Measurements from ENCODE around the gene TTF2. TPM values are rescaled to one million over a fixed set of nuclear protein-coding genes. Genes with fewer than 3 reads are reported as not detected.

The TTF2 gene
- total and polyA plus RNA-seq, 2 experiments from 2014 or later, result 6.5 to 9.8 TPM

GRCh38 chr1:117094841-117095604 lies 34.9 kb downstream of the TTF2 start:
- DNase-seq, result peak; percentile 68
- Histone ChIP-seq H3K9me2 (ENCODE audit: insufficient read depth) (no peaks in the 10 kb centered on the region), H3F3A (ENCODE audit: insufficient read depth) (peaks cover 33% of the 10 kb centered on the region), H3K79me2 (ENCODE audit: insufficient read depth) (no peaks in the 10 kb centered on the region), H3K36me3 (ENCODE audit: low read depth) (no peaks in the 10 kb centered on the region), H4K20me1 (ENCODE audit: insufficient read depth) (no peaks in the 10 kb centered on the region), H3K4me1 (ENCODE audit: insufficient read depth) (peaks cover 41% of the 10 kb centered on the region), H3K4me2 (ENCODE audit: unreplicated experiment) (no peak overlapping the region), H3K27ac (no peak overlapping the region), H2AFZ (no peak overlapping the region), H3K9ac (no peak overlapping the region), H3K9me3 (ENCODE audit: low read depth) (no peaks in the 10 kb centered on the region), H3K4me3 (no peak overlapping the region), H3K27me3 (replicated peaks; ENCODE audit: insufficient read depth) (no peaks in the 10 kb centered on the region)
- 68 to 70% methylated on average over 7 of the region's 7 CpGs for WGBS, 2 experiments (ENCODE audit: low coverage in 1 of 2, low lambda C conversion rate in 2 of 2, missing lambda C conversion rate in 2 of 2)
- TF ChIP-seq EZH2phosphoT487 (IDR thresholded peaks at IDR 0.05; ENCODE audit: insufficient read depth, low read depth) (peak; percentile 69; the same call in 1 of the 2 replicates), EZH2 (IDR thresholded peaks at IDR 0.05; ENCODE audit: insufficient read depth, poor library complexity, severe bottlenecking) (no peak)
- in situ Hi-C loops (cut with MboI), result loop anchor here (25.0 kb wide), 1 partner anchor 817 kb away; no protein-coding TSS in a partner anchor

GRCh38 chr1:117096951-117097408 lies 36.9 kb downstream of the TTF2 start:
- H4K20me1 ChIP-seq (ENCODE audit: insufficient read depth), result no peaks in the 10 kb centered on the region
- WGBS, 2 experiments (ENCODE audit: low coverage in 1 of 2, low lambda C conversion rate in 2 of 2, missing lambda C conversion rate in 2 of 2), result 98 to 100% methylated on average over 3 of the region's 3 CpGs
- DNase-seq, result peak; percentile 36
- H3K4me2 ChIP-seq (ENCODE audit: unreplicated experiment), result no peak overlapping the region
- H3K9ac ChIP-seq, result no peak overlapping the region
- peaks cover 41% of the 10 kb centered on the region for H3K4me1 ChIP-seq (ENCODE audit: insufficient read depth)
- H3K9me3 ChIP-seq (ENCODE audit: low read depth), result no peaks in the 10 kb centered on the region
- in situ Hi-C loops (cut with MboI), result loop anchor here (25.0 kb wide), 1 partner anchor 815 kb away; no protein-coding TSS in a partner anchor
- no peaks in the 10 kb centered on the region for H3K9me2 ChIP-seq (ENCODE audit: insufficient read depth)
- no peaks in the 10 kb centered on the region for H3K36me3 ChIP-seq (ENCODE audit: low read depth)
- no peak overlapping the region for H3K4me3 ChIP-seq
- no peak overlapping the region for H2AFZ ChIP-seq
- H3K27me3 ChIP-seq (replicated peaks; ENCODE audit: insufficient read depth), result no peaks in the 10 kb centered on the region
- TF ChIP-seq EZH2 (IDR thresholded peaks at IDR 0.05; ENCODE audit: insufficient read depth, poor library complexity, severe bottlenecking) (no peak), EZH2phosphoT487 (IDR thresholded peaks at IDR 0.05; ENCODE audit: insufficient read depth, low read depth) (no peak)
- H3K27ac ChIP-seq, result no peak overlapping the region
- no peaks in the 10 kb centered on the region for H3K79me2 ChIP-seq (ENCODE audit: insufficient read depth)
- peaks cover 29% of the 10 kb centered on the region for H3F3A ChIP-seq (ENCODE audit: insufficient read depth)

- in situ Hi-C loops (cut with MboI), result loop anchor here (25.0 kb wide), 1 partner anchor 815 kb away; no protein-coding TSS in a partner anchor
- WGBS, 2 experiments (ENCODE audit: low coverage in 1 of 2, low lambda C conversion rate in 2 of 2, missing lambda C conversion rate in 2 of 2), result 88 to 93% methylated on average over 4 of the region's 4 CpGs
- Histone ChIP-seq H3K9me3 (ENCODE audit: low read depth) (no peaks in the 10 kb centered on the region), H2AFZ (no peak overlapping the region), H3K27me3 (replicated peaks; ENCODE audit: insufficient read depth) (no peaks in the 10 kb centered on the region), H3K4me1 (ENCODE audit: insufficient read depth) (peaks cover 40% of the 10 kb centered on the region), H3K27ac (no peak overlapping the region), H3K4me3 (no peak overlapping the region), H4K20me1 (ENCODE audit: insufficient read depth) (no peaks in the 10 kb centered on the region), H3K9me2 (ENCODE audit: insufficient read depth) (no peaks in the 10 kb centered on the region), H3F3A (ENCODE audit: insufficient read depth) (peaks cover 25% of the 10 kb centered on the region), H3K4me2 (ENCODE audit: unreplicated experiment) (no peak overlapping the region), H3K79me2 (ENCODE audit: insufficient read depth) (no peaks in the 10 kb centered on the region), H3K36me3 (ENCODE audit: low read depth) (no peaks in the 10 kb centered on the region), H3K9ac (no peak overlapping the region)
- peak; percentile 24 for DNase-seq
- TF ChIP-seq EZH2 (IDR thresholded peaks at IDR 0.05; ENCODE audit: insufficient read depth, poor library complexity, severe bottlenecking) (no peak), EZH2phosphoT487 (IDR thresholded peaks at IDR 0.05; ENCODE audit: insufficient read depth, low read depth) (no peak)
Measured at GRCh38 chr1:117097443-117097842, 37.3 kb downstream of the TTF2 start.

- no peak overlapping the region for H2AFZ ChIP-seq
- no peaks in the 10 kb centered on the region for H3K9me2 ChIP-seq (ENCODE audit: insufficient read depth)
- DNase-seq, result no peak
- TF ChIP-seq EZH2phosphoT487 (IDR thresholded peaks at IDR 0.05; ENCODE audit: insufficient read depth, low read depth) (no peak), EZH2 (IDR thresholded peaks at IDR 0.05; ENCODE audit: insufficient read depth, poor library complexity, severe bottlenecking) (no peak)
- H3K9ac ChIP-seq, result no peak overlapping the region
- peaks cover 33% of the 10 kb centered on the region for H3K4me1 ChIP-seq (ENCODE audit: insufficient read depth)
- H3F3A ChIP-seq (ENCODE audit: insufficient read depth), result peaks cover 18% of the 10 kb centered on the region
- no peak overlapping the region for H3K4me2 ChIP-seq (ENCODE audit: unreplicated experiment)
- 97% methylated on average over 4 of the region's 4 CpGs for WGBS, 2 experiments (ENCODE audit: low coverage in 1 of 2, low lambda C conversion rate in 2 of 2, missing lambda C conversion rate in 2 of 2)
- H3K27me3 ChIP-seq (replicated peaks; ENCODE audit: insufficient read depth), result no peaks in the 10 kb centered on the region
- in situ Hi-C loops (cut with MboI), result loop anchor here (25.0 kb wide), 1 partner anchor 814 kb away; no protein-coding TSS in a partner anchor
- H3K36me3 ChIP-seq (ENCODE audit: low read depth), result no peaks in the 10 kb centered on the region
- H3K9me3 ChIP-seq (ENCODE audit: low read depth), result no peaks in the 10 kb centered on the region
- no peaks in the 10 kb centered on the region for H3K79me2 ChIP-seq (ENCODE audit: insufficient read depth)
- no peak overlapping the region for H3K4me3 ChIP-seq
- H3K27ac ChIP-seq, result no peak overlapping the region
- no peaks in the 10 kb centered on the region for H4K20me1 ChIP-seq (ENCODE audit: insufficient read depth)
Measured at GRCh38 chr1:117098287-117098890, 38.3 kb downstream of the TTF2 start.

Data from GM23248 (cell line).